Activated T-cell treated with anti-CD3 and anti-CD28 coated beads, Interleukin-2, amount 50 U/mL, for 48 hours (primary cell): ENCODE results near the gene IL17RB.

Experiments used
- DNase-seq, 2 experiments: peaks; one replicate each; pipeline ENCODE4 v3.0.0-alpha.2; 2020

IL17RB gene

GRCh38 chr3:53813229-53813628 is 33.1 kb upstream of the IL17RB start:
- DNase-seq, result no peak

GRCh38 chr3:53813876-53814275 is 32.5 kb upstream of the IL17RB start:
- no peak for DNase-seq

- no peak for DNase-seq
Measured at GRCh38 chr3:53815067-53815466, 31.3 kb upstream of the IL17RB start.

- no peak for DNase-seq
Measured at GRCh38 chr3:53815651-53816050, 30.7 kb upstream of the IL17RB start.

GRCh38 chr3:53816425-53816824 is 29.9 kb upstream of the IL17RB start:
- no peak for DNase-seq

GRCh38 chr3:53817211-53817610 is 29.2 kb upstream of the IL17RB start:
- no peak for DNase-seq

- no peak for DNase-seq
Measured at GRCh38 chr3:53817809-53818208, 28.6 kb upstream of the IL17RB start.

GRCh38 chr3:53818221-53819162 is 27.9 kb upstream of the IL17RB start:
- no peak for DNase-seq

- no peak for DNase-seq
Measured at GRCh38 chr3:53819163-53819868, 27.1 kb upstream of the IL17RB start.

GRCh38 chr3:53820084-53820483 is 26.3 kb upstream of the IL17RB start:
- DNase-seq, result no peak

GRCh38 chr3:53820756-53821580 is 25.4 kb upstream of the IL17RB start:
- DNase-seq, result no peak

GRCh38 chr3:53821631-53822121 is 24.7 kb upstream of the IL17RB start:
- DNase-seq, result no peak

GRCh38 chr3:53822331-53822741 is 24.0 kb upstream of the IL17RB start:
- no peak for DNase-seq

- no peak for DNase-seq
Measured at GRCh38 chr3:53823026-53823955, 23.1 kb upstream of the IL17RB start.

- no peak for DNase-seq
Measured at GRCh38 chr3:53823956-53824657, 22.3 kb upstream of the IL17RB start.

- no peak for DNase-seq
Measured at GRCh38 chr3:53824795-53825194, 21.6 kb upstream of the IL17RB start.

GRCh38 chr3:53826048-53826447 is 20.3 kb upstream of the IL17RB start:
- no peak for DNase-seq

GRCh38 chr3:53828581-53828980 is 17.8 kb upstream of the IL17RB start:
- DNase-seq, result no peak

GRCh38 chr3:53829605-53830004 is 16.8 kb upstream of the IL17RB start:
- no peak for DNase-seq

GRCh38 chr3:53830944-53831343 is 15.4 kb upstream of the IL17RB start:
- no peak for DNase-seq

- DNase-seq, result no peak
Measured at GRCh38 chr3:53833053-53833645, 13.2 kb upstream of the IL17RB start.
